Liver (tissue), 9 donors: ENCODE results near the gene CAPZB. TPM values are rescaled to one million over a fixed set of nuclear protein-coding genes. Genes with fewer than 3 reads are reported as not detected.

Source experiments
- DNase-seq: peaks from one replicate; pipeline ENCODE4 v3.0.0-alpha.2; 2017; ENCODE audit warnings: low spot score
- H3K27ac ChIP-seq, 2 donors: one replicate each; pipeline ENCODE4 v1.7.0; 2013; ENCODE audit warnings: inconsistent platforms in 2 of 2, low read length in 2 of 2, control low read depth in 1 of 2, low read depth in 1 of 2, mild to moderate bottlenecking in 1 of 2
- H3K27me3 ChIP-seq, 4 donors: one replicate each; pipeline versions ENCODE4 v1.6.1 to v1.7.0; 2013; ENCODE audit warnings: low read length in 3 of 4, inconsistent platforms in 1 of 4, mild to moderate bottlenecking in 1 of 4, moderate library complexity in 1 of 4; ENCODE audit not compliant: control insufficient read depth in 4 of 4, insufficient read depth in 4 of 4
- H3K36me3 ChIP-seq, 4 donors: one replicate each; pipeline versions ENCODE4 v1.6.1 to v1.7.0; 2013; ENCODE audit warnings: low read length in 3 of 4, mild to moderate bottlenecking in 3 of 4, low read depth in 1 of 4, moderate library complexity in 1 of 4; ENCODE audit not compliant: control insufficient read depth in 4 of 4, insufficient read depth in 3 of 4
- H3K4me1 ChIP-seq, 4 donors: one replicate each; pipeline versions ENCODE4 v1.6.1 to v1.7.0; 2013; ENCODE audit warnings: low read length in 3 of 4, mild to moderate bottlenecking in 3 of 4, moderate library complexity in 1 of 4; ENCODE audit not compliant: control insufficient read depth in 4 of 4, insufficient read depth in 4 of 4
- H3K4me3 ChIP-seq, 3 donors: one replicate each; pipeline versions ENCODE4 v1.6.1 to v1.7.0; 2013; ENCODE audit warnings: low read length in 3 of 3, control low read depth in 1 of 3, low read depth in 1 of 3, mild to moderate bottlenecking in 1 of 3
- H3K9ac ChIP-seq, 2 donors: one replicate each; pipeline ENCODE4 v1.7.0; 2013; ENCODE audit warnings: low read length in 2 of 2, mild to moderate bottlenecking in 2 of 2, moderate library complexity in 2 of 2, control low read depth in 1 of 2, low read depth in 1 of 2
- H3K9me3 ChIP-seq, 4 donors: one replicate each; pipeline versions ENCODE4 v1.6.1 to v1.7.0; 2013; ENCODE audit warnings: low read length in 3 of 4; ENCODE audit not compliant: control insufficient read depth in 4 of 4
- ATF3 ChIP-seq: IDR thresholded peaks from 2 replicates; pipeline ENCODE4 v1.6.1; 2016; ENCODE audit warnings: antibody characterized with exemption
- CTCF ChIP-seq: fragments of 150-350 bp; IDR thresholded peaks from 2 replicates; pipeline ENCODE4 v1.5.1; 2017; ENCODE audit warnings: improper control_type of control experiment, low read depth, low read length; ENCODE audit not compliant: missing input control
- EGR1 ChIP-seq, 2 donors: IDR thresholded peaks; 2 replicates each; pipeline ENCODE4 v1.6.1; 2016 to 2018; ENCODE audit warnings: antibody characterized with exemption in 2 of 2, low read depth in 2 of 2
- FOXA1 ChIP-seq: IDR thresholded peaks from 2 replicates; pipeline ENCODE4 v1.6.1; 2016; ENCODE audit warnings: antibody characterized with exemption
- FOXA2 ChIP-seq: IDR thresholded peaks from 2 replicates; pipeline ENCODE4 v1.6.1; 2016; ENCODE audit warnings: antibody characterized with exemption
- GABPA ChIP-seq, 2 donors: IDR thresholded peaks in 1 of 2; conservative IDR thresholded peaks in 1 of 2; 2 replicates each; pipeline ENCODE4 v1.6.1; 2016; ENCODE audit warnings: antibody characterized with exemption in 2 of 2, mild to moderate bottlenecking in 1 of 2, moderate library complexity in 1 of 2
- HNF4A ChIP-seq, 2 donors: conservative IDR thresholded peaks; 2 replicates each; pipeline ENCODE4 v1.6.1; 2016; ENCODE audit warnings: antibody characterized with exemption in 2 of 2, mild to moderate bottlenecking in 2 of 2
- HNF4G ChIP-seq: IDR thresholded peaks from 2 replicates; pipeline ENCODE4 v1.6.1; 2016; ENCODE audit warnings: antibody characterized with exemption
- JUND ChIP-seq, 2 donors: IDR thresholded peaks; 2 replicates each; pipeline ENCODE4 v1.6.1; 2016; ENCODE audit warnings: antibody characterized with exemption in 2 of 2
- MAX ChIP-seq: IDR thresholded peaks from 2 replicates; pipeline ENCODE4 v1.6.1; 2016; ENCODE audit warnings: antibody characterized with exemption
- NR2F2 ChIP-seq: IDR thresholded peaks from 2 replicates; pipeline ENCODE4 v1.6.1; 2016; ENCODE audit warnings: antibody characterized with exemption
- RAD21 ChIP-seq, 2 donors: IDR thresholded peaks; 2 replicates each; pipeline ENCODE4 v1.6.1; 2016; ENCODE audit warnings: antibody characterized with exemption in 2 of 2, mild to moderate bottlenecking in 2 of 2
- REST ChIP-seq: IDR thresholded peaks from 2 replicates; pipeline ENCODE4 v1.6.1; 2016; ENCODE audit warnings: antibody characterized with exemption, mild to moderate bottlenecking
- RXRA ChIP-seq, 2 donors: IDR thresholded peaks; 2 replicates each; pipeline ENCODE4 v1.6.1; 2017 to 2018; ENCODE audit warnings: antibody characterized with exemption in 2 of 2, mild to moderate bottlenecking in 1 of 2
- SP1 ChIP-seq: IDR thresholded peaks from 2 replicates; pipeline ENCODE4 v1.6.1; 2018; ENCODE audit warnings: antibody characterized with exemption, mild to moderate bottlenecking
- TAF1 ChIP-seq: conservative IDR thresholded peaks from 2 replicates; pipeline ENCODE4 v1.6.1; 2016; ENCODE audit warnings: antibody characterized with exemption, mild to moderate bottlenecking
- WGBS: extraction: QIAGEN DNeasy Blood & Tissue Kit; methylation state at CpG from one replicate; pipeline ENCODE4 v1.1.7; 2013; 5-methylcytosine and 5-hydroxymethylcytosine counted together
- polyA plus RNA-seq, 2 donors: library from polyadenylated mRNA; stranded (reverse) in 1 of 2; unstranded in 1 of 2; fragments of 200-250 nt in 1 of 2; fragments of >200 nt in 1 of 2; fragmentation: Nextera tagmentation in 1 of 2; extraction: Ambion mirVana in 1 of 2; gene quantifications; one replicate each; pipeline versions ENCODE4 v1.2.1 to v1.2.3, GENCODE V29; 2013 to 2015
- total RNA-seq, 2 donors: library from RNA; depleted of rRNA; stranded (reverse); fragments of >200 nt; gene quantifications; one replicate each; pipeline ENCODE4 v1.2.3, GENCODE V29; 2014
- TF ChIP-seq, protein P1 (sequence below): IDR thresholded peaks from 2 replicates; pipeline ENCODE4 v1.6.1; 2016; ENCODE audit warnings: antibody characterized with exemption
- donor health status: healthy.
- donor health status: healthy.
- donor health status: healthy.
- donor health status: healthy.
- donor health status: healthy.

Gene CAPZB
- total and polyA plus RNA-seq, 4 donors, result 38.3 to 98.9 (median 51.1) TPM

DNA sequence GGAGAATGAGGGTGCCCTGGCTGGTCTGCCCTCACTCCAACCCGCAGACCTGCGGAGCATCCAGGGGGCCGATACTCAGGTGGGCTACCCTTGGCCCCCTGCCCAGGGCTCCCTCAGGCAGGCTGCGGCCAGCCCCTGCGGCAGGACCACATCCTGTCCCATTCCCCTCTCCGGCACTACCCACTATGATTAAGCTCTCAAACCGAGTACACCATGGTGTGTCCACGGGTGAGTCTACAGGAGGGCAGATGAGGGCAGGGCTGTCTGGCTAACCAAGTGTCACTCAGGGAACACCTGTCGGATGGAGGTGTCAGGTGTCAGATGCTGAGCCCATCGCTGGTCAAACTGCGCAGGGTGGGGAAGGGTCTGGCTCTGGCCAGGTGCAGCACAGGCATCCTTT lies 126.0 kb downstream of the CAPZB start:
- TF ChIP-seq FOXA1 (no peak), RAD21 (IDR thresholded peaks at IDR 0.05) (no peak), REST (no peak)
- Histone ChIP-seq H3K27ac (no peak overlapping the region), H3K4me3 (no peak overlapping the region), H3K36me3 (peaks cover 0 to 27% (median 17%) of the 10 kb centered on the region in 4 donors), H3K27me3 (no peaks in the 10 kb centered on the region), H3K4me1 (peaks cover 0 to 8% (median 6%) of the 10 kb centered on the region in 4 donors), H3K9me3 (no peaks in the 10 kb centered on the region), H3K9ac (no peak overlapping the region)
- 86% methylated on average over 11 of the region's 11 CpGs for WGBS
- no peak for DNase-seq

GRCh38 chr1:19358710-19359109 lies 126.6 kb downstream of the CAPZB start:
- H3K9ac ChIP-seq, result no peak overlapping the region
- H3K27me3 ChIP-seq, result no peaks in the 10 kb centered on the region
- TF ChIP-seq EGR1 (IDR thresholded peaks at IDR 0.05; ENCODE audit: low read depth in 2 of 2) (no peak), TAF1 (no peak), ATF3 (no peak), HNF4G (no peak), RXRA (IDR thresholded peaks at IDR 0.05) (no peak), REST (no peak), GABPA (IDR thresholded peaks at IDR 0.05 in 1 of 2, conservative IDR thresholded peaks at IDR 0.05 in 1 of 2) (no peak), FOXA1 (no peak), HNF4A (conservative IDR thresholded peaks at IDR 0.05) (no peak), NR2F2 (no peak), CTCF (no peak), RAD21 (IDR thresholded peaks at IDR 0.05) (no peak), MAX (no peak), FOXA2 (no peak), SP1 (no peak), JUND (IDR thresholded peaks at IDR 0.05) (no peak)
- TF ChIP-seq, protein P1, sequence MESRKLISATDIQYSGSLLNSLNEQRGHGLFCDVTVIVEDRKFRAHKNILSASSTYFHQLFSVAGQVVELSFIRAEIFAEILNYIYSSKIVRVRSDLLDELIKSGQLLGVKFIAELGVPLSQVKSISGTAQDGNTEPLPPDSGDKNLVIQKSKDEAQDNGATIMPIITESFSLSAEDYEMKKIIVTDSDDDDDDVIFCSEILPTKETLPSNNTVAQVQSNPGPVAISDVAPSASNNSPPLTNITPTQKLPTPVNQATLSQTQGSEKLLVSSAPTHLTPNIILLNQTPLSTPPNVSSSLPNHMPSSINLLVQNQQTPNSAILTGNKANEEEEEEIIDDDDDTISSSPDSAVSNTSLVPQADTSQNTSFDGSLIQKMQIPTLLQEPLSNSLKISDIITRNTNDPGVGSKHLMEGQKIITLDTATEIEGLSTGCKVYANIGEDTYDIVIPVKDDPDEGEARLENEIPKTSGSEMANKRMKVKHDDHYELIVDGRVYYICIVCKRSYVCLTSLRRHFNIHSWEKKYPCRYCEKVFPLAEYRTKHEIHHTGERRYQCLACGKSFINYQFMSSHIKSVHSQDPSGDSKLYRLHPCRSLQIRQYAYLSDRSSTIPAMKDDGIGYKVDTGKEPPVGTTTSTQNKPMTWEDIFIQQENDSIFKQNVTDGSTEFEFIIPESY, result no peak
- H3K36me3 ChIP-seq, result peaks cover 0 to 33% (median 20%) of the 10 kb centered on the region in 4 donors
- H3K4me1 ChIP-seq, result peaks cover 0 to 2% (median under 1%) of the 10 kb centered on the region in 4 donors
- DNase-seq, result no peak
- 95% methylated on average over 8 of the region's 8 CpGs for WGBS
- no peak overlapping the region for H3K4me3 ChIP-seq
- no peaks in the 10 kb centered on the region for H3K9me3 ChIP-seq
- H3K27ac ChIP-seq, result no peak overlapping the region
